HG02943 (cell line): Measurements from ENCODE around the gene FBLIM1.

Source experiments
- ATAC-seq: cut with Tn5 transposase; IDR thresholded peaks from one replicate; pipeline ENCODE4 v1.9.1; 2021; ENCODE audit warnings: mild to moderate bottlenecking, low read depth, moderate library complexity; ENCODE audit not compliant: unreplicated experiment

FBLIM1 gene

DNA sequence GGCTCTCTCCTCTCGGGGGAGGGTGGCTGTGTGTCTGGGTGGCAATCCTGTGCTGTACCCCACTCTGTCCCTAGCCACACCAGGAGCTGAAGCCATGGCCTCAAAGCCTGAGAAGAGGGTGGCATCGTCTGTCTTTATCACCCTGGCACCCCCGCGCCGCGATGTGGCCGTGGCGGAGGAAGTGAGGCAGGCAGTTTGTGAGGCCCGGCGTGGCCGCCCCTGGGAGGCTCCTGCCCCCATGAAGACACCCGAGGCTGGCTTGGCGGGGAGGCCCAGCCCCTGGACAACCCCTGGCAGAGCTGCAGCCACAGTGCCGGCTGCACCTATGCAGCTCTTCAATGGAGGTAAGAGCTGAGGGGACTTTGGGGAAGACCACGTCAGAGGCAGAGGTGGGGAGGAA, 6.3 kb downstream of the FBLIM1 start:
- no peak for ATAC-seq

DNA sequence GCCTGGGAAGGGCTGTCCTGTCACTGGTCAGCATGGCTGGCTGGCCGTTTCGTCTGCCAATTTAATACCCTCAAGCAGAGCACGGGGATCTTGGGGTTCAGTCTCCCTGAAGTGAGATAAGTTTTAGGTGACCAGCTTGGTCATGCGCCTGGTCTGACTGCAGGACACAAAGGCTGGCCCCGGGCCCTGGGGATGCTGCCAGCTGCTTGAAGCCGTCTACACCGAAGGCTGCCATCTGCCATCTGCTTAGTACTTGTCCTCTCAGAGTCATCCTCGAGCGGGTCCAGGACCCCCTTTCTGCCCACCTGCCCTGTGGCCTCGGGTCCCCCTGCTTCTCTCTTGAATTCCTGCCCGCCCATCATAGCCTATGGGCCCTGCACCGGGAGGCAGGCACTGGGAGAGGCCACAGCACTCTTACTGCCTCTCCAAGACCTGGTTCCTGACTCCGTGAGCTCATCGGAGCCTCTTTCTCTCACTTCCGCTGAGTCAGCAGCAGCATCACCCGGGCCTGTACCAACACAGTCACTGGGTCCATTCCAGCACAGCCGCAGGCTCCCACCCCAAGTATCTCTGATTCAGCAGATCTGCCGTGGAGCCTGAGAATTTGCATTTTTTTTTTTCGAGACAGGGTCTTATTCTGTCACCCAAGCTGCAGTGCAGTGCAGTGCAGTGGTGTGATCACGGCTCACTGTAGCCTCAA, 7.0 kb downstream of the FBLIM1 start:
- ATAC-seq, result no peak

DNA sequence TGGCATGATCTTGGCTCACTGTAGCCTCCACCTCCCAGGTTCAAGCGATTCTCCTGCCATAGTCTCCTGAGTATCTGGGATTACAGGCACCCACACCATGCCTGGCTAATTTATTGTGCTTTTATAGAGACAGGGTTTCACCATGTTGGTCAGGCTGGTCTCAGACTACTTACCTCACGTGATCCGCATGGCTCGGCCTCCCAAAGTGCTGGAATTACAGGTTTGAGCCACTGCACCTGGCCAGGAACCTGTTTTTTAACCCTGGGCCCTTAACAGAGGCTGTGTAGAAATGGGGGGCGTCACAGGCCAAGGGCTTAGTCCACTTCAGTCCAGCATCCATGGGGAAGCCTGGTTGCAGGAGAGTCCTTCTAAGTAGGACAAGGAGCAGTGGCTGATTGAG, 9.3 kb downstream of the FBLIM1 start:
- ATAC-seq, result no peak

DNA sequence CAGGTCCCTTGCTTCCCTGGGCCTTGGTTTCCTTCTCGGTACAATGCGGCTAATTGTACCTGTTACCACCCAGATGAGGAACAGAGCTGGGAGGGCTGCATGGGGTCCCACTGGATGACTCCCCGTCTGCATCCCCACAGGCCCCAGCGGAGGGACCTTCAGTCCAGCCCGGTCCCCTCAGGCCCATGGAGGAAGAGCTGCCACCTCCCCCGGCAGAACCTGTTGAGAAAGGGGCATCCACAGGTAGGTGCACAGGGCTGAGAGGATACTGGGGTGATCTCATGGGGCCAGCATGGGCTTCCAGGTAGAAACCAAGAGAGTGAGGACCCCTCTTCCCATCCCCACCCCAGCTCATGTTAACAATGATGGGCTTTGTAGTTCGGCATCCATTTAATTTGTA, 9.8 kb downstream of the FBLIM1 start:
- ATAC-seq, result no peak

DNA sequence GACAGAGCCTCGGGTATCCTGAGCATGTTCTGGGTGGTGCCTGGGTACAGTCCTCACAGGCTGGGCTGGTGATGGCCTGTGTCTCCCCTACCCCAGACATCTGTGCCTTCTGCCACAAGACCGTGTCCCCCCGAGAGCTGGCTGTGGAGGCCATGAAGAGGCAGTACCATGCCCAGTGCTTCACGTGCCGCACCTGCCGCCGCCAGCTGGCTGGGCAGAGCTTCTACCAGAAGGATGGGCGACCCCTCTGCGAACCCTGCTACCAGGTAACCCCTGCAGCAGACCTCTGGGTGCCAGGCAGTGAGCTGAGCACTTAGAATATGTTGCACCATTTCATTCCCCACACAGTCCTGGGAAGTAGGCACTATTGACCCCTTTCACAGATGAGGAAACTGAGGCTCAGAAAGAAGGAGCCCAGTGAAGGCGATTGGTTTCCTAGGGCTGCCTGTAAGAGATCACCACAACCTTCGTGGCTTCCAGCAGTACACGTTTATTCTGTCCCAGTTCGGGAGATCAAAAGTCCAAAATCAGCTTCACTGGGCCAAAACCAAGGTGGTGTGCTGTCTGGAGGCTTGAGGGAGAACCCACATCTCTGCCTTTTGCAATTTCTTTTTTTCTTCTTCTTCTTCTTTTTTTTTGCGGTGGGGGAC, 11.8 kb downstream of the FBLIM1 start:
- no peak for ATAC-seq

DNA sequence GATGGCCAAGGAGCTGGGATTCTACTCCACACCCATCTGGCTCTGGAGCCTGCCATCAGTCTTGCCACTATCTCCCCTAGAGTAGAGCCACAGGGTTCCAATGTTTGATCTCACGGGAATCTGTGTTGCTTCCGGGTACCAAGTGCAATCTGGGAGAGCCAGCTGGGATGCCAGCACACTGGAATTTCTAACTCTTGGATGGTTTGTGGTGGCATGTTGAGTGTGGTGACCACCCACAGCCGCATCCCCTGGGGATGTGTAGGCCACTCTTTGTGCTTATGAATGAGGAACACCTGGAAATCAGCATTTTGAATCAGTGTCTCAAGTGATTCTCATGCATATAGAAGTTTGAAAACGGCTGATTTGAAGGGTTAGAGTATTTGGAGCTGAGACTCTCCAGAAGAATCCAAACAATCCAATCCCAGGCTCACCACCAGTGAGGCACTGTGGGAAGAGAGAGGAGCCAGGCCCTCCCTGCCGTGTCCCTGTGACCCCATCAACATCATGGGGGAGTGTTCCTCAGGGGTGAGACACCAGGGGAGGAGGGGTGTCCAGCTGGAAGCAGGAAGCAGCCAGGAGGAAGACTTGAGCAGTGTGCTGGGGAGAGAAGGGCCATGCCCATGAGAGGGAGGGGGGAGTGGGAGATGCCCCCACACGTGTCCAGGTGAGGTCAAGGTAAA, 13.4 kb downstream of the FBLIM1 start:
- ATAC-seq, result no peak

DNA sequence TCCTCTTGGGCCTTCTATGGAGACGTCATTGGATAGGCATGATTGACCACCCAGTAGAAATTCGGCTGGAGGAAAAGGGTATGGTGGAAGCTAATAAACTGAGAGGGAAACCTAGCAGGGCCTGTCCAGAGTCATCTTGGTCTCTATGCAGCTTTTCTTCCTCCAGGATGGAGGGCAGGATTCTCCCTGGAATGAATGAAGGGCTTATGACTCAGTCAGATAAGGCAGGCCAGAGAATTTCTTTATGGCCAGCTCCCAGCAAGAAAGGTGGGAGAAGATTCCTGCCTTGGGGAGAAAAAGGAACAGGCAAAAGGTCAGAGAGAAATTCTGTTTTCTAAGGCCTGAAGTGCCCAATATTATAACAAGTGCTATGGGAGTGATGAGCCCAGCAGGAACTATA, 17.1 kb downstream of the FBLIM1 start:
- ATAC-seq, result no peak

DNA sequence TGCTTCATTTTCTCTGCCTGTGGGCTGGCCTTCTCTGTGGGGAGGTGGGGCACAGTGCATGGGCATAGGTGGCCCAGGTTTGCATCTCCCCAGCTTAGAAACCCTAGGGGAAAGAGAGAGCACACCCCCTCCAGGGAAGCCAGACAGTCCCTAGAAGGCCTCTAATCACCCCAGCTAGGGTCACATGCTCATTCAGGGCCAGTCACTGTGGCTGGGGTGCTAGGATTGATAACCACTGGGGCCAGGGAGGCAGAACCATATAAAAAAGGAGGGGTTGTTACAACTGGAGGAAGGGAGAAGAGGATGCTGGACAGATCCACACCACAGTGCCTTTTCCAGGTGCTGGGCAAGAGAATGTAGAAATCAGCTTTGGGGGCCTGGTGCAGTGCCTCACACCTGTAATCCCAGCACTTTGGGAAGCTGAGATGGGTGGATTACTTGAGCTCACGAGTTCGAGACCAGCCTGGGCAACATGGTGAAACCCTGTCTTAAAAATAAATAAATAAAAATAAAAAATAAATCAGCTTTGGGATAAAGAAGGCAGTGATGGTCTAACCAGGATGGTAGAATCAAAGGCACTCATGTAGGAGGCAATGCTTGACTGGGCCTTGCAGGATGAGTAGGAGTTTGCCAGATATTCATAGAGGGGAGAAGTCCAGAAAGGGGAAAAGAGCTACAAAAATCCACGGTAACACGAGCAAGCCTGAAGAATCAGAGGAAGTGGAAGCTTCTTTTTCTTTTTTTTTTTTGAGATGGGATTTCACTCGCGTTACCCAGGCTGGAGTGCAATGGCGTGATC, 19.5 kb downstream of the FBLIM1 start:
- ATAC-seq, result no peak

DNA sequence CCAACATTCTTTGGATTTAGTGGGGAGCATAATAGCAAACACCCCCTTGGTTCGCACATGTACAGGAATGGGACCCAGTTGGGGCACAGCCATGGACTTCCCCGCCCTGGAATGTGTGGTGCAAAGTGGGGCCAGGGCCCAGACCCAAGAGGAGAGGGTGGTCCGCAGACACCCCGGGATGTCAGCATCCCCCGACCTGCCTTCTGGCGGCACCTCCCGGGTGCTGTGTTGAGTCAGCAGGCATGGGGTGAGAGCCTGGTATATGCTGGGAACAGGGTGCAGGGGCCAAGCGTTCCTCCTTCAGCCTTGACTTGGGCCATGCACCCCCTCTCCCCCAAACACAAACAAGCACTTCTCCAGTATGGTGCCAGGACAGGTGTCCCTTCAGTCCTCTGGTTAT, 27.1 kb downstream of the FBLIM1 start:
- no peak for ATAC-seq

DNA sequence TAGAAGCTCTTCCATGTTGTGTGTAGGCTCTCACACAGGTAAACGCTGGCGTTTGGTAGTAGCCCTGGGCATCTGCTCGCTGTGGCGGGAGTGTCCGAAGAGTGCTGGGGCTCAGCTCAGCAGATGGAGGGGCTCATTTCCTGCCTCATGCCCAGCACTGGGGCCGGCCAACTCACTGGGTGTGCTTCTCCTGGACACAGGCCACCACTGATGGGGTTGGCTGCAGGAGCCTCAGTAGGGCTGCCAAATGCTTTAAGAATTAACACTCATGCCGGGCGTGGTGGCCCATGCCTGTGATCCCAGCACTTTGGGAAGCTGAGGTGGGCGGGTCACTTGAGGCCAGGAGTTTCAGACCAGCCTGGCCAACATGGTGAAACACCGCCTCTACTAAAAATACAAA, 28.0 kb downstream of the FBLIM1 start:
- ATAC-seq, result no peak

DNA sequence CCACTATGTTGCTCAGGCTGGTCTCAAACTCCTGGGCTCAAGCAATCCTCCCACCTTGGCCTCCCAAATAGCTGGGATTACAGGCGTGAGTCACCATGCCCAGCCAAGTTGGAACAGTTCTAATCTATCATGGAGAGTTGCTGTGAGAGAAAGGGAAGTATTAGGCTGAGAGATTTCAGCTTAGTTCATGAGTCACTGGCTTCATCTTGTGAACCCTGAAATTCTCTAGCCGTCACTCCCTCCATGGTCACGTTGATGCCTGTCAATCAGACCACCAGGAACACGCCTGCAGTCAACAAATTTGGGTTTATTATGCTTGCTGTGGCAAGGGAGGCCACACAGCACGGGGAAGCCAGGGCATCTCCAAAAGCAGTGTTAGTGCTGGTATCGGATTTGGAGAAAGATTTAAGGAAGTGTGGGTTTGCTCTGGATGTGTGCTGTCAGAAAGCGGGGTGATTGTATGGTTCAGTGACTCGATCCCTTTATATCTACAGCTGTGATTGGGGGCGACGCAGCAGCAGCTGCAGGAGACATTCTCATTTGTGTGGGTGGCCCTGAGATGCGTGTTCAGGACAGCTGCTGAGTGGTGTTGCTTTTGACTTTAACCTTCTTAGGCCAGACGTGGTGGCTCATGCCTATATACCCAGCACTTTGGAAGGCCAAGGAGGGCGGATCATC, 30.2 kb downstream of the FBLIM1 start:
- ATAC-seq, result no peak

DNA sequence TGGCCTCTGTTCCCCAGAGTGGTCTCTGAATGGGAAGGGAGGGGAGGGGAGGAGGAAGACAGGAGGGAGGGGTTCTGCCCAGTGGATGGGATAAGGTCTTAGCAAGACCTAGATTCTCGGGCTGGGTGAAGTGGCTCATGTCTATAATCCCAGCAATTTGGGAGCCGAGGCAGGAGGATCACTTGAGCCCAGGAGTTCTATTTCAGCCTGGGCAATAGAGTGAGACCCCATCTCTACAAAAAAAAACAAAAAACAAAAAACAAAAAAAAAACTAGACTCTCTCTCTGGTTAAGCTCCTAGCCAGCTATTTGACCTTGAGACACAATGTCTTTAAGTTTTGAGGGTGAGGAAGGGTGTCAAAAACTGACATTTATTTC, 37.5 kb downstream of the FBLIM1 start:
- ATAC-seq, result no peak

DNA sequence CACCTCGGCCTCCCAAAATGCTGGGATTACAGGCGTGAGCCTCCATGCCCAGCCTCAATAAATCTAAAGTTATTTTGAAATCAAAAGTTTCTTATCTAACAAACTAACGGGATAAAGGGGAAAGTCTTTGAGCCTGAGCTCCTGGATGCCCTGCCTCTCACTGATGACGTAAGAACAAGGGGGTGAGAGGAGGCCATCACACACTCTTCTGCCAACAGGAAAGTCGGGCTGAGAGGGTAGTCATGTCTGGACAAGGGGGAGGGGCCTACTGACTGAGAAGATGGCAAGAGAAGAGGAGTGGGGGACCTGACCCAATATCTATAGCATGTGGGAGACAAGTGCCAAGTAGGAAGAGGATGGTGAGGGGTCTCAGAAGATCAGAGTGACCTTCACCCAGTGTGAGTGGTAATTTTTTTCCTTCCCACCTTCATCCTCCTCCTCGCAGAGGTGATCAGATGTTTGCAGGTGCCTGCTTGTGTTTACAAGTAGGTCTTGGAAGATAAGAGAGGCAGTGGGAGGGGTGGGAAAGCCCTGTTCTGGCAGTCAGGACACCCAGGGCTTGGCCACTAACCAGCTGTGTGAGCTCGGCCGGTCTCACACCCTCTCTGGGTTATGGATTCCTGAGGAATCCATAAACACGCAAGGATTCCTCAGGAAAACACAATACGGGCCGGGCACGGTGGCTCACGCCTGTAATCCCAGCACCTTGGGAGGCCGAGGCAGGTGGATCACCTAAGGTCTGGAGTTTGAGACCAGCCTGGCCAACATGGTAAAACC, 39.2 kb downstream of the FBLIM1 start:
- ATAC-seq, result no peak

DNA sequence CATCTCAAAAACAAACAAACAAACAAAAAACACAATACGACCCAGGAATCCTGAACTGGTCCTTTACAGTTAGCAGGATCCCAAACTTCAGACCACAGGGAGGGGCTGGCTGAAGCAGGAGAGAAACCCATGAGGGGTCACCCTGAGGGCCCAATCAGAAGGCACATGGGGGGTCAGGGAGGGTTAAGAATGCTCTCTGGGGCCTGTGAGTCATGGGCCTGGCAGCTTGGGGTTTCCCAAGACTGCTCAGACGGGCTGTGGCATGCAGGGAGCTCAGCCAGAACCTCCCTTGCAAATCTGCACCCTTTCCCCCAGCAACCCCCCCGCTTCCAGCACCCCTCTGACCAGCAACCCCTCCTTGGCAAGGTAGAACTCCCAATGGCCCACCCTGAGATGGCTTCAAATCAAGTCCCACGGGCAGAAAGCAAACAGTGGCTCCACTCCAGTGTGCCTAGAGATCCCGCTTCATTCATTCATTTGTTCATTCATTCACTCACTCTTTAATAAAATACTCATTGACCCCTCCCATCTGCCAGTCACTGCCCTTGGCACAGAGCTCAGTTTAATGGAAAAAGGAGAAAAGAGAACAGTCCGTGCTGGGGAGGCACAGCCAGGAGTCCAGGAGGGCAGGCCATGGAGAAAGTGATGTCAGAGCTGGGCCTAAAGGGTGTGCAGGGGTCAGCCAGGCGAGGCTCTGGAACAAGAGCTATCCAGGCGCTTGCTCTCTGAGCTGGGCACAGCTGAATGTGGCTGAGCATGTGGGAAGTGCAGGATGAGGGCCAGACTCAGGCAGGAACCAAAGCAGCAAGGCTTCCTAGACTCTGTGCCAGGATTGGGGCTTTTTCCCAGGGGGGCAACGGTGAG, 40.6 kb downstream of the FBLIM1 start:
- ATAC-seq, result no peak

DNA sequence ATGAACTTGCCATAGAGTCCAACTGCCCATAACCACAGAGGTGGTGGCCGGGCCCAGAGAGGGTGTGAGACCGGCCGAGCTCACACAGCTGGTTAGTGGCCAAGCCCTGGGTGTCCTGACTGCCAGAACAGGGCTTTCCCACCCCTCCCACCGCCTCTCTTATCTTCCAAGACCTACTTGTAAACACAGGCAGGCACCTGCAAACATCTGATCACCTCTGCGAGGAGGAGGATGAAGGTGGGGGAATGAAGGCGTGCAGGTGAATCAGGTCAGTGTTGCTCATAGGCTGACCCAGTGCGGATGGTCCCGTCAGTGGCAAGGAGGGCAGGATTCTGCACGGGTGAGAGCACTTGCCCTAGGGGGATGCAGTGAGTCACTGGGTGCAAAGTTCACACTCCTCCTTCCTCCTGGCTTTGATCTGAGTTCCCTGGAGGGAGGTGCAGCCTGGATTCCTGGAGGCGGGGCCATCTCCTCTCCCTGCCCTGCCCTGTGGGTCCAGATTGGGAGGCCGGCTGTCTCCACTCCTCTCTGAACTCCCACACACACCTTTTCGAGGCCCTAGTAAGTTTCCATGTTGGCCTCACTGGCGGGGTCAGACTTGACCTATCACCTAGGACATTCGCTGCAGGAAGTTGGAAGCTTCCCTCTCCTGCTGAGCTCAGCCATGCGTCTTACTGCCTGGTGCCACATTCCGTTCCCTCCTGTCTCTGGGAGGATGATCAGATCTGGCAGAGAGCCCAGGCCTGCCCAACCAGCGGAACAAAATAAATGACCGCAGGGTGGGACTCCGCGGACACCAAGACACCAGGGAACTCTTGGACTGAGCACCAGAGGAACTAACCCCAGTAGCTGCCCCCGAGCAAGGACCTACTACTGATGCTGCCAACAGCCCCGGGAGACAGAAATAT, 41.6 kb downstream of the FBLIM1 start:
- ATAC-seq, result no peak

DNA sequence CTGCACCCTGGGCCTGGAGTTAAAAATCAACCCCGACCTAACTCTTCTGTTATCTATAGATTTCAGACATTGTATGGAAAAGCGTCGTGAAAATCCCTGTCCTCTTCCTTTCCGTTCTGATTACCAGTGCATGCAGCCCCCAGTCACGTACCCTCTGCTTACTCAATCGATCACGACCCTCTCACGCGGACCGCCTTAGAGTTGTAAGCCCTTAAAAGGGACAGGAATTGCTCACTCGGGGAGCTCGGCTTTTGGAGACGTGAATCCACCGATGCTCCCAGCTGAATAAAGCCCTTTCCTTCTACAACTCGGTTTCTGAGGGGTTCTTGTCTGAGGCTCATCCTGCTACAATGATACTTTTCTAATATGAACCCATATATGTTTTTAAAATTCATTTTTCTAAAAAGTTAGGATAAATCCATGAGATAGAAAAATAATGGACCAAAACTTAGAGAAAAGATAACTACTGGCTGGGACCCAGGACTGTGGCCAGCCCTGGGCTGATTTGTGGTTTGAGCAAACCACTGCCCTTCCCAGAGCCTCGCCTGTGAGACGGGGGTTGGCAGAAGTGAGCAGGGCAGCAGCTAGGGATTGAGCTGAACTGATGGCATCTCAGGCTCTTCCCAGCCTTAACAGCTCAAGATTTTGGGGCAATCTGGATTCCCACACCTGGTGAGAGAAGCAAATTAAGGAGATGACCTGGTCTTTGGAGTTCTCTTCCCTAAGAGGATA, 43.8 kb downstream of the FBLIM1 start:
- no peak for ATAC-seq

DNA sequence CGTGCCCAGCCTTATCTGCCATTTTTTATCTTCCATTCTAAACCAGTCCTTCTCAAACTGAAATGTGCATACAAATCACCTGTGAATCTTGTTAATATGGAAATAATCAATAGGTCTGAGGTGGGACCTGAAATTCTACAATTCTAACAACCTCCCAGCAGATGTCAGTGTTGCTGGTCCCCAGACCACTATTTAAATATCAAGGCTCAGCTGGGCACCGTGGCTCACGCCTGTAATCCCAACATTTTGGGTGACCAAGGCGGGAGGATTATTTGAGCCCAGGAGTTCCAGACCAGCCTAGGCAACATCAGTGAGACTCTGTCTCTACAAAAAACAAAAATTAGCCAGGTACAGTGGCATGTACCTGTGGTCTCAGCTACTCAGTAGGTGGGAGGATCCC, 44.8 kb downstream of the FBLIM1 start:
- no peak for ATAC-seq
